ENCODE measurements around the gene HNF4A.
"Not testable (repeated sequence)": the region's sequence is repeated elsewhere in the genome, so short reads cannot be mapped to it uniquely, and the experiment has no call there.

The HNF4A gene

DNA sequence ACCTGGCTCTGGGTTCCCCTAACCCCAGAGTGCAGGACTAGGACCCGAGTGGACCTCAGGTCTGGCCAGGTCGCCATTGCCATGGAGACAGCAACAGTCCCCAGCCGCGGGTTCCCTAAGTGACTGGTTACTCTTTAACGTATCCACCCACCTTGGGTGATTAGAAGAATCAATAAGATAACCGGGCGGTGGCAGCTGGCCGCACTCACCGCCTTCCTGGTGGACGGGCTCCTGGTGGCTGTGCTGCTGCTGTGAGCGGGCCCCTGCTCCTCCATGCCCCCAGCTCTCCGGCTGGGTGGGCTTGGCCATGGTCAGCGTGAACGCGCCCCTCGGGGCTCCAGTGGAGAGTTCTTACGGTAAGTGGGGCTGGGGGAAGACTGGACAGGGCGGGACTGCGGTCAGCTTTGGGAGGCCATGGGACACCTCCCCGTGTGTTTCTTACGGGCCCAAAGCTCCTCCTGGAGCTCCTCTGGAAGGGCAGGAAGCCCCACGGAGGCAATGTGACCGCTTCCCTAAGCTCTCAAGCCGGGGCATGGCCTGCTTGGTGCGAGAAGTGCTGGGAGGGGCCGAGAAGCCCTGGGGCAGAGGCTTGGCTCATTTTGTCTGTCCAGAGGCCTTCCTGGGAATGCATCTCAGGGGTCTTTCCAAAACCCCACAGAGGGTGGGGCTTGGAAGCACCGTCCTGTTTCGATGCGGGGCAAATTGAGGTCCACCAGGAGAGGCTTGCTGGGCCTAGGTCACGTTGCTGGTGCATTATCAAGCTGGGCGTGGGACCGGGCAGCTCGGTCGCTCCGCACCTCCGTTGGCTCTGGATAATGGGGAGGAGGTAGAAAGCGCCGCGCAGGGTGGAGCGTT is at the start of gene HNF4A:
Gene HNF4A (plus strand): TSS at position 202 of the 855 bp plus-strand sequence. CDS start 106 bp downstream, at position 308.
- DNase-seq: no peak

DNA sequence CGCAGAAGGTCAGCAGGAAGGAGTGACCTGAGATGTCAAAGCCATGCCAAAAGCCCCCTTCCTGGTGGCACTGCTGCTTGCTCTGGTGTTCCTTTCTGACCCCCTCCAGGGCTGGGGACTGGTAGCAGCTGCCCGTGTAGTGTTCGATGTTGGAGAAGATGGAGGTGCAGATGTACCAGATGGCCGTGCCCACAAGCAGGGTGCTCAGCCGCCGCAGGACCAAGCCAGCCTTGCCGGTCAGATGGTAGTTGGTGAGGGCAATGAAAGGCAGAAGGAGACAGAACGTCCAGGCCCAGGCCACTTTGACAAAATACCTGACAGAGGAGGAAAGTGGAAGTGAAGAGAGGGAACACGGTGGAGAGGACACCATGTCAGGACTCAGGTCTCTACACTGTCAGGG is 48.6 kb upstream of the HNF4A start:
- DNase-seq: no peak

DNA sequence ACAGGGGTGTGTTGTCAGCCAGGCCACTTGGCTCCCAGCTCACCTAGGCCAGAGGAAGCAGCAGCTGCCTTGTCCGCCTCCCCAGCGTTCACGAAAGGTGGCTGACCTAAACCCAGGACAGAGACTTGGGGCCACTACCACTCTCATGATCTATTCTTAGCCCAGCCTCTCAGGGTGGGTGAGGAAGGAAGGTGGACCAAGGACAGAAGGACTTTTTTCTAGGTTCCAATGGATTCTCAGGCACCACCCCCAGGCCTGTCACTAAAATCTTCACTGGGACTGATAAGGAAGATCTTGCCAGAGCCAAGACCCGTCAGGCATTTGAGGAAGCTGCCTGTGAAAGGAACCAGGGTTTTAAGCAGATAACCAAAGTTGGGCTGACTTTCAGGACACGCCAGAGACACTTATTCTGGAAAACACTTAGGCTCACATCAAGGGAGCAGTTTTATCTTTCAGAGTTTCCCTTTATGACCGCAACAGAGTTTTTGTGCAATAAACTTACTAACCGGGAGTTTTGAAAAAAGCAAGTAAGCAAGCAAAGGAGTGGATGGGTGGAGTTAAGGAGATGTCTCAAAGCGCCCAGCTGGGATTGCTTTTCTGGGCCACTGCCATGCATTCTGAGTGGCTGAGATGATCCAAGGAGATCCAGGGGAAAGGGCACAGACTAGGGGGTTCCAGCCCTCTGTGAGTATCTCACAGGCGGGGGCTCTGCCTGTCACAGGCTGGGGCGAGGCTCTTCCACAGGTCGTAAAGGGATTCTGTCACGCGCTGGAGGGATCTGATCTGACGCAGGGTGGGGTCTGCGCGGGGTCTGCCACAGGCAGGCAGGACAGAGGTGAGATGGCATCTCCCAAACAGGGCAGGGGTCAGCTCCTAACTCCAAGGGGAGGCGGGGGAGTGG is 45.5 kb upstream of the HNF4A start:
- no peak for DNase-seq

- DNase-seq: peak; percentile 99
Measured at GRCh38 chr20:44310664-44311639, 44.5 kb upstream of the HNF4A start, which contains the start of gene FITM2. Gene FITM2, minus strand, starts transcription at chr20:44311202. Its CDS starts 54 bp downstream, at chr20:44311148.

DNA sequence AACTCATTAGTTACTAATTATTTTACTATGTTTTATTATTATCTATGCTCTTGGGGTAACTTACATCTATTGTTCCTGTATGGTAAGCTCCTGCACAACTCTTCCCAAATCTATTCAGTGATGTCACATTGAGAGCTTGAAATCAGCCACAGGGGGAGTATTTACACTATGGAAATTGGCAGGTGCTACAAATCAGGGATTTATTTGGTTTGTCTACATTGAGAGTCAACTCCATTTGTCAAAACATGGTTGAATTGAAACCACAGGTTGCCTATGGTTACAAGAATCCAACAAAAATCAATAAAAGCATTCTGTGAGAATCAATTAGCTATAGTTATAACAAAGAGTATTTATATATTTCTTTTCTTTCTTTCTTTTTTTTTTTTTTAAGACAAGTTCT is 40.6 kb upstream of the HNF4A start:
- no peak for DNase-seq

GRCh38 chr20:44319839-44320422 is 35.6 kb upstream of the HNF4A start:
- no peak for DNase-seq

DNA sequence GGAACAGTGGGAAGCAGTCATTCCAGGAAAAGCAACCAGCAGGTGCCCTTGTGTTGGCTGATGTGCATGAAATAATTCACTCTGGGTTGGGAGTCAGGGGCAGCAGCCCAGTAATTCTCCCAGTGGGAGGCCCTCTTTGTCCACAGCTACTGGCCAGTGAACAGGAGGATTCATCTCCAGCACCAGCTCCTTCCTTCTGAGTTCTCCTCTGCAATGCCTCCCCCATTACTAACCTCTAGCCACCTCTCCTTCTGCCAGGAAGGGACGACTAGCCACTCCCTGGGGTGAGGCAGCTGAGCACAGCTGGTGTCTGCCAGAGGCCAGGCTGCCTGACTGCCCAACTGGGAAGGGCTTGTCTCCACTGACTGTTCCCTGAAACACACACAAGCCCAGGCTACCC is 31.2 kb upstream of the HNF4A start:
- DNase-seq: peak; percentile 20

- no peak for DNase-seq
Measured at GRCh38 chr20:44326391-44327159, 28.9 kb upstream of the HNF4A start.

- not testable (repeated sequence) for DNase-seq
Measured at GRCh38 chr20:44327748-44328147, 27.8 kb upstream of the HNF4A start.

GRCh38 chr20:44328428-44328827 is 27.1 kb upstream of the HNF4A start:
- DNase-seq: no peak

GRCh38 chr20:44331201-44331600 is 24.3 kb upstream of the HNF4A start:
- DNase-seq: no peak

DNA sequence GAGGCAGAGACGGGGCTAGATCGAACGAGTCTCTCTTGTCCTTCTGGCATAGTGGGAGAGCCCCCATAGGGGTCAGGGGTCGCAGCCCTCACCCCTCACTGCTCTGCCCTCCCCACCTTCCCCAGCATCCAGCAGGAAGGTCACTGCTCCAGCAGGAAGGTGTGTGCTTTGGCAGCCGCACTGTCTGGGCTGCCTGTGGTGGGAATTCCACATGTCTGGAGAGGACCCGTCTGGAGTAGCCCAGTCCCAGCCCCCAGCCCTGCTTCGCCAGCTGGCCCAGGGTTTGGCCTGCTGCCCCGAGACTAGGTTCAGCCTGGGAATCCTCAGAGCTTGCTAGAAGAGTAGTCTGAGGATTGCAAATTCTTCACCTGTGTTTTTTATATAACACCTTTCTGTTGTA is 21.2 kb upstream of the HNF4A start:
- no peak for DNase-seq

DNA sequence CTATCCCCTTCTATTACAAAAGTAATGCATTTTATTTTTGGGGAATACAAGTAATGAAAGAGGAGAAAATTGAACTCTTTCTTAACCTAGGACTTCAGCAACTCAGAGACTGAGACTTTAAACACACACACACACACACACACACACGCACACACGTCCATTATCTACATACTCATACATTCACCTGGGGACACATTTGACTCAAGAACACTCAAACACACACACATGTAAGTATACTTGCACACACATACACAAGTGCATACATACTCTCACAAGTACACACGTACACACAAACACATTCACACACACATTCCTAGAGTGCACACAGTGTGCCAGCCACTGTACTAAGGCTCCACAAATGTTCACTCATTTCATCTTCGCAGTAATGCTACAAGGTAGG is 20.8 kb upstream of the HNF4A start:
- no peak for DNase-seq

DNA sequence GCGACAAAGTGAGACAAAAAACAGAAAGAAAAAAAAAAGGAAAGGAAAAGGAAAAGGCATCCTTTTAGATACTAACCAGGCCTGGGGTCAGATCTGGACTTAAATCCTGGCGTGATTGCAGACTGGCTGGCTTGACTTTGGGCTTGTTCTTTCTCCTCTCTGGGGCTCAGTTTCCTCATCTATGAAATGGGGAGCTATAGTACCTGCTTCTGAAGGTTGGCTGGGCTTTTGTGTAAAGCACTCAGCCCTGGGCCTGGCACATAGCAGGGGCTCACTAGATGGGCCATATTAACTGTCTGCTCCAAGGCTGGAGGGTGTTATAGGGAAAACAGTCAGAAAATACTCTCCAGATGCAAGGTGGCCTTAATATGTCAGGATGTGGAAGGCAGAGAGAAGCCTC is 19.8 kb upstream of the HNF4A start:
- no peak for DNase-seq

DNA sequence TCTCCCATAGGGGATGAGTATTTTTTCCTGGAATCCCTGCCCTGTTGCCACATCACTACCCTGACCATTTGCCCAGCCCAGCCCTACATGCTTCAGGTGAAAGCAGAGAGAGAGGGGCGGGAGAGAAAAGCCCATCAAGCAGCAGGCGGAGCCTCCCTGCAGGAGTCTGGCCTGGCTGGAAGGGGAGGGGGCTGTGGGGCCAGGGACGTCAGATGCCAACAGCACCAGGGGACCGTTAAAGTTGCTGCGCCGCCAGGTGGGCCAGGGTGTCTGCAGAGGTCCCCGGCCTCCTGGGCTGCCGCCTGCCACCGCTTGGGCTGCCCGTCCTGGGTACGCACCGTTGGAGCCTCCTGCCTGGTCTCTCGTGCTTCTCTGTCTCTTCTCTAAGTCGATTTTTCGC is 19.4 kb upstream of the HNF4A start:
- peak; percentile 14 for DNase-seq

DNA sequence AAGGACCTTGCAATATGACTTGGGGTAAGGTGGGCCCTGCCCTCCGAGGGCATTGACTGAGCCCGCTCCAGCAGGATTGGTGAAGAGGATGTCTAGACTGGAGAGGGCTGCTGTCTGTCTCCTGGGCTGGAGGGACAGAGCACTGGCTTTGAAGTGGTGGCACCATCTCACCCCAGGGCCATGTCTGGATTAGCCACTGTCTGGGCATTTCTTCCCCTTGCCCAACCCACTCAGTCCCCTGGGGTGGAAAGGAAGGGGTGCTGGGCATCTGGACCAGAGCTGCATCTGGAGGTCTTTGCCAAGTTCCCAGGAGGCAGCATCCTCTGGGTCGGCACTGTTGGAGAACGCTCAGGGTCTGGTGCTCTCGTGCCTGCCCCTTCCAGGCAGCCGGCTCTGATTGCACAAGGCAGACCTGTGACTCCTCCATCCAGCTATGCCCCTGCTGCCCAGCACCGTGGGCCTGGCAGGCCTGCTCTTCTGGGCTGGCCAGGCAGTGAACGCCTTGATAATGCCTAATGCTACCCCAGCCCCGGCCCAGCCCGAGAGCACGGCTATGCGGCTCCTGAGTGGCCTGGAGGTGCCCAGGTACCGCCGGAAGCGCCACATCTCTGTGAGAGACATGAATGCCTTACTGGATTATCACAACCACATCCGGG is 18.6 kb upstream of the HNF4A start, which contains the start of gene R3HDML:
Gene R3HDML (plus strand): TSS at position 319 of the 656 bp plus-strand sequence. CDS start 115 bp downstream, at position 434.
- no peak for DNase-seq

- no peak for DNase-seq
Measured at GRCh38 chr20:44342248-44342647, 13.3 kb upstream of the HNF4A start.

GRCh38 chr20:44343162-44343675 is 12.3 kb upstream of the HNF4A start:
- DNase-seq: no peak

DNA sequence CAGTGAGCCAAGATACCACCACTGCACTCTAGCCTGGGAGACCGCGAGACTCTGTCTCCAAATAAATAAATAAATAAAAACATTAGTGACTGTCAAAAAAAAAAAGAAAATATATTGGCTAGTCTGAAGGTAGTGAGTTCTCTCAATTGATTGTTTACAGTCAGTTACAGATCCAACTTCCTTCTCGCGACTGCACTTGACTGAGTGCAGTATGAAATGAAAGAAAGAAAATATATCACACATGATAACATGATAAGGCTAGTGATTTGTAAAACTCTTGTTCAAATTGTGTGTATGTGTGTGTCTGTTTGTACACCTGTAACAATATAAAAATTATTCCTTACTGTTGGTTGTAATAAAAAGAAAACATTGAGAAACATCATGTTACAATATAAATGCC is 10.8 kb upstream of the HNF4A start:
- DNase-seq: no peak

DNA sequence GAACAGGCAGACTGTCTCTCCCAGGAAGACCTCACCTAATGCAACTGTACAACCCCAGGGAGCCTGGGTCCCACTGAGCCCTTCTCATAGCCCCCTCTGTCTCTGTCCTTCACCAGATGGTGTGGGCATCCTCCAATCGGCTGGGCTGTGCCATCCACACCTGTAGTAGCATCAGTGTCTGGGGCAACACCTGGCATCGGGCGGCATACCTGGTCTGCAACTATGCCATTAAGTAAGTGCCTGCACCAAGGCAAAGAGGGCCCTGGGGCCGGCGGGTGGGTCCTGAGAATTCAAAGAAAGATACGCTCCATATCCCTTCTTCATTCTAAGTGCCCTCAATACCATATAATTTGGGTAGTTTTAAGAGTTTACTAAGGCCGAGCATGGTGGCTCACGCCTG is 10.4 kb upstream of the HNF4A start:
- DNase-seq: no peak
